H9 (cell line): ENCODE results near the gene C13orf46. TPM values are rescaled to one million over a fixed set of nuclear protein-coding genes. Genes with fewer than 3 reads are reported as not detected.

ENCODE experiments used
- DNase-seq: peaks from one replicate; pipeline ENCODE4 v3.0.0-alpha.2; 2017
- H2AFZ ChIP-seq: one replicate; pipeline ENCODE4 v1.6.1; 2013; ENCODE audit warnings: mild to moderate bottlenecking, low read length, control low read depth, moderate library complexity
- H2AK5ac ChIP-seq: 2 replicates; pipeline ENCODE4 v1.6.1; 2013; ENCODE audit warnings: low read length, control low read depth, mixed read lengths; ENCODE audit not compliant: insufficient read length
- H2BK120ac ChIP-seq: one replicate; pipeline ENCODE4 v1.6.1; 2013; ENCODE audit warnings: low read depth, mild to moderate bottlenecking, low read length, control low read depth, inconsistent platforms; ENCODE audit not compliant: poor library complexity, severe bottlenecking
- H2BK12ac ChIP-seq: 2 replicates; pipeline ENCODE4 v1.6.1; 2013; ENCODE audit warnings: low read length, control low read depth, mixed read lengths, low read depth; ENCODE audit not compliant: insufficient read length
- H2BK15ac ChIP-seq: 2 replicates; pipeline ENCODE4 v1.6.1; 2013; ENCODE audit warnings: low read depth, low read length, control low read depth
- H2BK20ac ChIP-seq: one replicate; pipeline ENCODE4 v1.6.1; 2013; ENCODE audit warnings: low read depth, mild to moderate bottlenecking, low read length, control low read depth, inconsistent platforms; ENCODE audit not compliant: poor library complexity, severe bottlenecking
- H2BK5ac ChIP-seq: 2 replicates; pipeline ENCODE4 v1.6.1; 2013; ENCODE audit warnings: low read length, control low read depth, mixed read lengths; ENCODE audit not compliant: insufficient read length
- H3K14ac ChIP-seq: 2 replicates; pipeline ENCODE4 v1.6.1; 2013; ENCODE audit warnings: low read length, control low read depth; ENCODE audit not compliant: insufficient read depth
- H3K18ac ChIP-seq: 2 replicates; pipeline ENCODE4 v1.6.1; 2013; ENCODE audit warnings: low read depth, mild to moderate bottlenecking, mixed read lengths, low read length, control low read depth; ENCODE audit not compliant: insufficient read length
- H3K23ac ChIP-seq: 2 replicates; pipeline ENCODE4 v1.6.1; 2013; ENCODE audit warnings: low read length, control low read depth, mixed read lengths, low read depth; ENCODE audit not compliant: insufficient read length
- H3K23me2 ChIP-seq: 2 replicates; pipeline ENCODE4 v1.6.1; 2013; ENCODE audit warnings: low read depth, mild to moderate bottlenecking, mixed read lengths, low read length, control low read depth; ENCODE audit not compliant: insufficient read length, poor library complexity, severe bottlenecking
- H3K27ac ChIP-seq: 2 replicates; pipeline ENCODE4 v1.5.1; 2013; ENCODE audit warnings: low read length, control low read depth, mixed read lengths, low read depth; ENCODE audit not compliant: insufficient read length
- H3K27me3 ChIP-seq: 2 replicates; pipeline ENCODE4 v1.6.1; 2013; ENCODE audit warnings: low read length, control low read depth, inconsistent platforms; ENCODE audit not compliant: insufficient read depth
- H3K4ac ChIP-seq: 2 replicates; pipeline ENCODE4 v1.6.1; 2013; ENCODE audit warnings: low read depth, mild to moderate bottlenecking, control low read depth, inconsistent platforms, low read length, moderate library complexity
- H3K4me1 ChIP-seq: 2 replicates; pipeline ENCODE4 v1.6.1; 2013; ENCODE audit warnings: low read length, control low read depth, inconsistent platforms; ENCODE audit not compliant: insufficient read depth
- H3K4me2 ChIP-seq: 2 replicates; pipeline ENCODE4 v1.6.1; 2013; ENCODE audit warnings: low read length, control low read depth, mixed read lengths; ENCODE audit not compliant: insufficient read length, insufficient read depth
- H3K56ac ChIP-seq: 2 replicates; pipeline ENCODE4 v1.6.1; 2013; ENCODE audit warnings: low read depth, mild to moderate bottlenecking, mixed read lengths, low read length, control low read depth; ENCODE audit not compliant: insufficient read length
- H3K79me1 ChIP-seq: 2 replicates; pipeline ENCODE4 v1.6.1; 2013; ENCODE audit warnings: low read depth, mild to moderate bottlenecking, moderate library complexity, low read length, control low read depth, inconsistent platforms; ENCODE audit not compliant: insufficient read depth, poor library complexity, severe bottlenecking
- H3K79me2 ChIP-seq: 2 replicates; pipeline ENCODE4 v1.6.1; 2013; ENCODE audit warnings: low read length, control low read depth, inconsistent platforms; ENCODE audit not compliant: insufficient read depth
- H3K9ac ChIP-seq: 2 replicates; pipeline ENCODE4 v1.6.1; 2013; ENCODE audit warnings: low read length, control low read depth, mixed read lengths; ENCODE audit not compliant: insufficient read length; ENCODE audit errors: extremely low read depth
- H3K9me3 ChIP-seq: one replicate; pipeline ENCODE4 v1.6.1; 2013; ENCODE audit warnings: low read depth, low read length, inconsistent platforms; ENCODE audit not compliant: control insufficient read depth
- H3T11ph ChIP-seq: one replicate; pipeline ENCODE4 v1.6.1; 2013; ENCODE audit warnings: mild to moderate bottlenecking, low read length, control low read depth, inconsistent platforms
- H4K20me1 ChIP-seq: one replicate; pipeline ENCODE4 v1.6.1; 2013; ENCODE audit not compliant: control insufficient read depth, insufficient read length, insufficient read depth
- H4K5ac ChIP-seq: 2 replicates; pipeline ENCODE4 v1.6.1; 2013; ENCODE audit warnings: low read depth, mild to moderate bottlenecking, mixed read lengths, low read length, control low read depth; ENCODE audit not compliant: insufficient read length
- H4K8ac ChIP-seq: replicated peaks from 2 replicates; pipeline ENCODE4 v1.6.1; 2013; ENCODE audit warnings: low read length, control low read depth, mixed read lengths, low read depth; ENCODE audit not compliant: insufficient read length
- H4K91ac ChIP-seq: 2 replicates; pipeline ENCODE4 v1.6.1; 2013; ENCODE audit warnings: low read depth, mild to moderate bottlenecking, moderate library complexity, mixed read lengths, low read length, control low read depth; ENCODE audit not compliant: insufficient read length
- H3K27ac Mint-ChIP-seq, 3 experiments: 2 replicates in 2 of 3; 3 replicates in 1 of 3; pipeline ENCODE4 v1.8.0; 2020 to 2021; ENCODE audit warnings: mixed read lengths in 3 of 3, mild to moderate bottlenecking in 1 of 3, moderate library complexity in 1 of 3
- H3K27me3 Mint-ChIP-seq: 2 replicates; pipeline ENCODE4 v1.8.0; 2021; ENCODE audit warnings: low read depth, mild to moderate bottlenecking, moderate library complexity, mixed read lengths
- H3K36me3 Mint-ChIP-seq, 3 experiments: 2 replicates in 2 of 3; 3 replicates in 1 of 3; pipeline ENCODE4 v1.8.0; 2020 to 2021; ENCODE audit warnings: low read depth in 3 of 3, mixed read lengths in 3 of 3; ENCODE audit not compliant: insufficient read depth in 1 of 3
- H3K4me1 Mint-ChIP-seq, 2 experiments: 2 replicates each; pipeline ENCODE4 v1.8.0; 2020; ENCODE audit warnings: mixed read lengths in 2 of 2
- H3K4me3 Mint-ChIP-seq, 2 experiments: 2 replicates in 1 of 2; 3 replicates in 1 of 2; pipeline ENCODE4 v1.8.0; 2020 to 2021; ENCODE audit warnings: mild to moderate bottlenecking in 2 of 2, mixed read lengths in 2 of 2, moderate library complexity in 1 of 2
- H3K9me3 Mint-ChIP-seq, 2 experiments: 2 replicates in 1 of 2; 3 replicates in 1 of 2; pipeline ENCODE4 v1.8.0; 2020; ENCODE audit warnings: mild to moderate bottlenecking in 2 of 2, mixed read lengths in 2 of 2, moderate library complexity in 1 of 2
- WGBS: extraction: QIAGEN DNeasy Blood & Tissue Kit; methylation state at CpG from one replicate; pipeline ENCODE4 v1.1.7; 2013; ENCODE audit warnings: missing lambda C conversion rate, low lambda C conversion rate, mixed read lengths; ENCODE audit not compliant: insufficient read length; ENCODE audit errors: extremely low coverage; 5-methylcytosine and 5-hydroxymethylcytosine counted together
- total RNA-seq: library from RNA; stranded (reverse); gene quantifications from 2 replicates; pipeline ENCODE4 v1.2.1, GENCODE V29; 2021
- TF ChIP-seq, protein P1 (sequence below): fragments of 200-600 bp; sonication (generic); conservative IDR thresholded peaks from 3 replicates; pipeline ENCODE4 v1.8.0; 2021; ENCODE audit warnings: antibody characterized with exemption, mild to moderate bottlenecking

Gene C13orf46
- total RNA-seq, 1 experiment from 2014 or later, result 0.55 TPM

DNA sequence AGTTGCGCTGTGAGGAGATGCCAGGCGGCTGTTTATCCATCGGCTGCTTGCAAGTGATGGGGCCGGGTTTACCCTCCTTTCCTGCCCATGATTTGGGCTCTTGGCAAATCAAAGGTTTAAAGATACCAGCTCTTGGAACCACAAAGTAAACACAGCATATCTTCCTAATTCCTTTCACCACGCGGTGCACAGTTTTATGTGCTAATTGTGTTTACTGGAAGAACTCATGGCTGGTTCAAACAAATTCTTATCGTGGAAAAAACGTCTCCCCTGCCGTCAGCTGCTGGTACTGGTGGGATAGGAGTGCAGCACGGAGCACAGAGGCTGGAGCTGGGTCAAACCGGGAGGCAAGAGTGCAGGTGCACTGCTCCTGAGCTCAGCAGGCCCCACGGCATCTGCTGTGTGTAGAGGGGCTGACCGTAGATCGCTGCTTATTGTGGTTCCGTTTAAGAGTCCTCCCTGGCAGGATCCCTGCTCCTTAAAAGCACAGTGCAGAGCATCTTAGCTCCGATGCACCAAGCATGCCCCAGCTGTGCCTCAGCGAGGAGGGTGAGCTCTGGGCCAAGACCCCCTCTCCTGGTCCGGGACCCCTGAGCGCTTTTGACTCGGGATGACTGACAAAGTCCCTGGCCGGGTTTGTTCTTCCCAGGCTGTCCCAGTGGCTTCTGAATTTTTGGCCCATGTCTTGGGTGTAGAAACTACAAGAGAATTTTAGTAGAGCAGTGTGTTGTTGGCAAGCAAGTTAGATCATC is 58.7 kb downstream of the C13orf46 start:
- Histone ChIP-seq H3K18ac (no peak overlapping the region), H4K91ac (no peak overlapping the region), H3K79me2 (no peaks in the 10 kb centered on the region), H4K8ac (no peak overlapping the region), H2AFZ (no peak overlapping the region), H3K9me3 (no peaks in the 10 kb centered on the region), H4K5ac (no peak overlapping the region), H2BK15ac (no peak overlapping the region), H3T11ph (no peak overlapping the region), H3K27me3 (no peaks in the 10 kb centered on the region), H3K4me1 (no peaks in the 10 kb centered on the region), H3K4me2 (no peak overlapping the region), H2BK120ac (no peak overlapping the region), H3K27ac (no peak overlapping the region), H3K23ac (no peak overlapping the region), H3K79me1 (no peaks in the 10 kb centered on the region), H3K14ac (no peak overlapping the region), H2BK12ac (no peak overlapping the region), H2BK5ac (no peak overlapping the region), H3K23me2 (no peaks in the 10 kb centered on the region), H3K9ac (no peak overlapping the region), H3K4ac (no peak overlapping the region), H2BK20ac (no peak overlapping the region), H3K56ac (no peak overlapping the region), H2AK5ac (no peak overlapping the region), H4K20me1 (no peaks in the 10 kb centered on the region)
- peak; percentile 15 for DNase-seq
- H3K4me1 Mint-ChIP-seq, result 0 out of 4 replicates have a peak, but pooled peaks cover 0 to 3% of the 10 kb centered on the region in 2 experiments
- no CpG with 5 or more reads among the region's 21 CpGs for WGBS
- no peaks in the 10 kb centered on the region for H3K9me3 Mint-ChIP-seq
- H3K27me3 Mint-ChIP-seq, result peaks cover 19% of the 10 kb centered on the region
- no peak overlapping the region for H3K4me3 Mint-ChIP-seq
- no peak overlapping the region for H3K27ac Mint-ChIP-seq
- TF ChIP-seq, protein P1, sequence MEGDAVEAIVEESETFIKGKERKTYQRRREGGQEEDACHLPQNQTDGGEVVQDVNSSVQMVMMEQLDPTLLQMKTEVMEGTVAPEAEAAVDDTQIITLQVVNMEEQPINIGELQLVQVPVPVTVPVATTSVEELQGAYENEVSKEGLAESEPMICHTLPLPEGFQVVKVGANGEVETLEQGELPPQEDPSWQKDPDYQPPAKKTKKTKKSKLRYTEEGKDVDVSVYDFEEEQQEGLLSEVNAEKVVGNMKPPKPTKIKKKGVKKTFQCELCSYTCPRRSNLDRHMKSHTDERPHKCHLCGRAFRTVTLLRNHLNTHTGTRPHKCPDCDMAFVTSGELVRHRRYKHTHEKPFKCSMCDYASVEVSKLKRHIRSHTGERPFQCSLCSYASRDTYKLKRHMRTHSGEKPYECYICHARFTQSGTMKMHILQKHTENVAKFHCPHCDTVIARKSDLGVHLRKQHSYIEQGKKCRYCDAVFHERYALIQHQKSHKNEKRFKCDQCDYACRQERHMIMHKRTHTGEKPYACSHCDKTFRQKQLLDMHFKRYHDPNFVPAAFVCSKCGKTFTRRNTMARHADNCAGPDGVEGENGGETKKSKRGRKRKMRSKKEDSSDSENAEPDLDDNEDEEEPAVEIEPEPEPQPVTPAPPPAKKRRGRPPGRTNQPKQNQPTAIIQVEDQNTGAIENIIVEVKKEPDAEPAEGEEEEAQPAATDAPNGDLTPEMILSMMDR, result no peak
- no peaks in the 10 kb centered on the region for H3K36me3 Mint-ChIP-seq
